ENCODE measurements around the gene USP5. TPM values are rescaled to one million over a fixed set of nuclear protein-coding genes. Genes with fewer than 3 reads are reported as not detected.

The USP5 gene
- total and polyA plus RNA-seq, 2 donors (not counting 3 experiments of a cell fraction or from before 2014, with no cell fraction given), result 68.9 to 135 TPM

GRCh38 chr12:6866920-6867412, 15.0 kb downstream of the USP5 start:
- TSS peak; percentile 45 for BruUV-seq (replicated peaks)
- H3K36me3 ChIP-seq (ENCODE audit: control insufficient read depth in 2 of 2, extremely low read depth in 1 of 2, insufficient read depth in 2 of 2, low read length in 2 of 2), result peaks cover 2 to 37% of the 10 kb centered on the region in 2 experiments
- ChIA-PET POLR2A (interaction anchor here (0.6 to 2.4 kb wide), 18 partner anchors 8 to 794 kb away, joined by 3 to 48 read pairs (median 4); partner anchors contain the start of genes C12orf57, CDCA3, LRRC23 and MLF2), CTCF (interaction anchor here (0.8 to 3.2 kb wide), 5 partner anchors 15 to 114 kb away, joined by 3 to 30 read pairs (median 3); partner anchors contain the start of genes CDCA3, MLF2 and USP5)
- FAIRE-seq (no peak), DNase-seq (ENCODE audit: low read depth, low spot score) (no peak)
- no peaks in the 10 kb centered on the region for H3K9me3 ChIP-seq (replicated peaks; ENCODE audit: control insufficient read depth, insufficient read depth, low read length)
- H3K79me2 ChIP-seq (ENCODE audit: control insufficient read depth, insufficient read depth, low read length), result peaks cover 34% of the 10 kb centered on the region
- intact Hi-C loops (cut with micrococcal nuclease), result no loop called here
- peak overlapping the region; percentile 43 for H3K27ac ChIP-seq (ENCODE audit: insufficient read depth, low read depth, low read length)
- H4K20me1 ChIP-seq (replicated peaks; ENCODE audit: control insufficient read depth, extremely low read depth, insufficient read depth, low read length), result no peaks in the 10 kb centered on the region
- H3K27me3 ChIP-seq (ENCODE audit: control insufficient read depth in 2 of 2, insufficient read depth in 2 of 2, low read length in 2 of 2), result no peaks in the 10 kb centered on the region
- H3K4me3 ChIP-seq (replicated peaks in 1 of 3; ENCODE audit: insufficient read depth in 1 of 3, low read depth in 1 of 3, low read length in 3 of 3), result peak overlapping the region; percentile 32 to 95 (median 45)
- TF ChIP-seq POLR2AphosphoS5 (IDR thresholded peaks at IDR 0.05; ENCODE audit: insufficient read depth, low read depth, low read length) (no peak), EZH2 (IDR thresholded peaks at IDR 0.05; ENCODE audit: borderline replicate concordance, low read depth, low read length, severe bottlenecking) (no peak), MAX (IDR thresholded peaks at IDR 0.05; ENCODE audit: insufficient read depth, insufficient read length) (no peak), MYC (IDR thresholded peaks at IDR 0.05; ENCODE audit: low read depth, low read length) (no peak), FOS (IDR thresholded peaks at IDR 0.05; ENCODE audit: borderline replicate concordance, insufficient read depth, low read length) (no peak), JUN (IDR thresholded peaks at IDR 0.05; ENCODE audit: borderline replicate concordance, insufficient read depth, insufficient read length, low read depth) (no peak), POLR2A (IDR thresholded peaks at IDR 0.05; ENCODE audit: low read depth, low read length) (no peak), GATA2 (IDR thresholded peaks at IDR 0.05; ENCODE audit: insufficient read depth, insufficient read length, low read depth, low read length) (no peak), CTCF (IDR thresholded peaks at IDR 0.05; ENCODE audit: extremely low read depth in 1 of 2, insufficient read depth in 1 of 2, low read depth in 1 of 2, low read length in 2 of 2) (no peak)
- peaks cover 27% of the 10 kb centered on the region for H3K4me1 ChIP-seq (ENCODE audit: control insufficient read depth, extremely low read depth, insufficient read depth, low read length)
- H3K4me2 ChIP-seq (ENCODE audit: insufficient read depth, low read length), result peak overlapping the region; percentile 73
- H3K9me1 ChIP-seq (replicated peaks; ENCODE audit: control insufficient read depth, extremely low read depth, insufficient read depth, low read length), result no peaks in the 10 kb centered on the region
- dilution Hi-C loops (cut with MboI; ENCODE audit: extremely low pct_ligation_motif_present, low sequenced_read_pairs), result no loop called here
- H2AFZ ChIP-seq (ENCODE audit: low read depth, low read length), result peak overlapping the region; percentile 68
- peak overlapping the region; percentile 57 for H3K9ac ChIP-seq (replicated peaks; ENCODE audit: extremely low read depth, insufficient read depth, low read length)
